B cell (primary cell): ENCODE results near the gene PHF12.

Source experiments
- CTCF ChIP-seq: fragments of 200-600 bp; IDR thresholded peaks from one replicate; pipeline ENCODE4 v1.8.0; 2022; ENCODE audit warnings: antibody characterized with exemption, mild to moderate bottlenecking
- EZH2 ChIP-seq: IDR thresholded peaks from 2 replicates; pipeline ENCODE4 v1.6.1; 2012; ENCODE audit warnings: borderline replicate concordance, low read depth, mild to moderate bottlenecking, moderate library complexity, low read length; ENCODE audit not compliant: insufficient read depth, poor library complexity, severe bottlenecking

GRCh38 chr17:28951428-28951990 is at the start of gene PHF12:
- TF ChIP-seq CTCF (no peak), EZH2 (no peak)
